ENCODE results near the gene ALDH3A2.
"Not testable (repeated sequence)": the region's sequence is repeated elsewhere in the genome, so short reads cannot be mapped to it uniquely, and the experiment has no call there.

The ALDH3A2 gene

GRCh38 chr17:19651451-19652238 is 3.1 kb downstream of the ALDH3A2 start:
- no peak for DNase-seq

DNA sequence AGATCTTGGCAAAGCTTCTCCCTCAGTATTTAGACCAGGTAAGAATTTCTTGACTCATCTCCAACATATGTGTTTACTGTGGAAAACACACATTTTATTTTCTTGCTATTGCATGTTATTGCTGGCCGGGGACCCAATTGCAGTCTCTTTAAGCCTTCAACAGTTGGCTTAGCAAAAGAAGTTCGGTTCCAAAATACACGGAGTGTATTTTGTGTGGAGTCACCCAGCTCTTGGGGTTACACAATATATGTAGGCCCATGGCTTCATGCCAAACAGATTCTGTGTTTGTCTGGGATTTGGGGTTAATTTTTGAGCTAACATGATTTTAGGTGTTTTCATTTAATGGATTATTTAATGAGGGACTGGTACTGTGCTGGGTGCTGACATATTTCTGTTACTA is 4.0 kb downstream of the ALDH3A2 start:
- no peak for DNase-seq

GRCh38 chr17:19654342-19654886 is 5.9 kb downstream of the ALDH3A2 start:
- DNase-seq: no peak

DNA sequence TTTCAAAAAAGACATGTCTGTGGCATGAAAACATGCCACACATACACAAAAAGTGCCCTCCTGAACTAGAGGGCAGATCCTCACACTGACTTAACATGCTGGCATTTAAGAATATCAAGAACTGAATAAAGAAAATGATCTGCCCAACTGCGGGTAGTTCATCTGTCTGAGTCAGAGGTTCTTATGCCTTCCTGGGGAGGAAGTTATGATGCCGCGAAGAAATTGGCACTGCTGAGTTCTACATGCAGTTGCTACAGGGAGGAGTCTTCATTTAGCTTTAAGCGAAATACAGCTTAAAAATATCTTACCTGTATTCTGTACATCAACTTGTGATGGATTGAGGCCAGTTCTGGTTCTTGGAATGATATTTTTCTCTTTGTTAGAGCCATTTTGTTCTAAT is 6.3 kb downstream of the ALDH3A2 start:
- DNase-seq: no peak

- DNase-seq: no peak
Observed at GRCh38 chr17:19656336-19656735, 7.8 kb downstream of the ALDH3A2 start.

- DNase-seq: no peak
Observed at GRCh38 chr17:19656851-19657581, 8.5 kb downstream of the ALDH3A2 start.

GRCh38 chr17:19659366-19660177 is 11.0 kb downstream of the ALDH3A2 start:
- DNase-seq: no peak

DNA sequence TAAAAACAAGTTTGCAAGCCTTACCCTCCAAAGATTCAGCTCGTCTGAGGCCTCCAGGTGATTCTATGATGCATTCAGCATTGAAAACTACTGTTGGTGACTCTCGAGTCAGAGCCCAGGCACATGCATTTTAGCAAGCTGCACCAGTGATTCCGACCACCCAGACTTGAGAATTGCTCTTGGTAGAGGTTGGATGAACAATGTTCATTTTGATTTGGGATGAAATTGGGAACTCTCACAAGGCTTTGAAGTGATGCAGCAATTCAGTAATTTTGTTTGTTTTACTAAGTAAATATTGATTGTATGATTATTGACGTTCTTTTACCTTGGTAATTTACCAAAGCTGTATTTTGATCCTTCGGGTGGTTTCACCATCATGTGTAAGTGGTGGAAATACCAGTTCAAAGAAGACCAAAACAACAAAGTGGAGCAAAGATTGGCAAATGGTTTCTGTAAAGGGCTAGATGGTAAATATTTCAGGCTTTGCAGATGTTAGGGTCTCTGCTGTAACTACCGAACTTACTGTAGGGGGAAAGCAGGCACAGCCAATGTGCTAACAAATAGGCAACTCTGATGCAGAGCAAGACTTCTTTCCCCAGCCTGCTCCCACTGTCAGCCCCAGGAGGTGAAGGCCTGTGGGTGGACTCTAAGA is 11.8 kb downstream of the ALDH3A2 start:
- DNase-seq: no peak

- no peak for DNase-seq
Observed at GRCh38 chr17:19661121-19661520, 12.6 kb downstream of the ALDH3A2 start.

- no peak for DNase-seq
Observed at GRCh38 chr17:19663097-19663496, 14.5 kb downstream of the ALDH3A2 start.

GRCh38 chr17:19664136-19664820 is 15.7 kb downstream of the ALDH3A2 start:
- no peak for DNase-seq

- no peak for DNase-seq
Observed at GRCh38 chr17:19664821-19665181, 16.2 kb downstream of the ALDH3A2 start.

- not testable (repeated sequence) for DNase-seq
Observed at GRCh38 chr17:19669680-19670079, 21.1 kb downstream of the ALDH3A2 start.

DNA sequence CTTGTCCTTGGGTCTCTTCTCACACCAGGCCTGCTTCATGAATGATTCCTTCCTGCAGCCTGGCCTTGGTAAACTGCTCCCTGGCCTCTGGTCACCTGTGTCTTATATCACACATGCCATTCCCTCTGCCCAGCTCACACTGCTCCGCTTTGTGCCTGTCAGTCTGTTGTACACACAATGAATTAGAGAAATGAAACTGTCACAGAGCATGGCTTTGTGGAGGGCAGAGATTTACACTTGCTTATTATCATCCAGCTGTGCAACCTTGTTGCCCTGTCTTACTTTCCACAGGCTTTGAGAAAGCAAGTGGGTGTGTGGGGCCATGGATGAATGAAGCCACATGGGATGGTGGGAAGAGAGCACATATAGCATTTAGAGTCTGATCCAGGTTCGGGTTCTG is 22.4 kb downstream of the ALDH3A2 start:
- no peak for DNase-seq

GRCh38 chr17:19671433-19671832 is 22.9 kb downstream of the ALDH3A2 start:
- no peak for DNase-seq

GRCh38 chr17:19672009-19672750 is 23.6 kb downstream of the ALDH3A2 start:
- DNase-seq: no peak

- DNase-seq: no peak
Observed at GRCh38 chr17:19673623-19674022, 25.1 kb downstream of the ALDH3A2 start.

GRCh38 chr17:19676896-19677295 is 28.3 kb downstream of the ALDH3A2 start:
- DNase-seq: no peak

- DNase-seq: no peak
Observed at GRCh38 chr17:19677736-19678379, 29.3 kb downstream of the ALDH3A2 start.

DNA sequence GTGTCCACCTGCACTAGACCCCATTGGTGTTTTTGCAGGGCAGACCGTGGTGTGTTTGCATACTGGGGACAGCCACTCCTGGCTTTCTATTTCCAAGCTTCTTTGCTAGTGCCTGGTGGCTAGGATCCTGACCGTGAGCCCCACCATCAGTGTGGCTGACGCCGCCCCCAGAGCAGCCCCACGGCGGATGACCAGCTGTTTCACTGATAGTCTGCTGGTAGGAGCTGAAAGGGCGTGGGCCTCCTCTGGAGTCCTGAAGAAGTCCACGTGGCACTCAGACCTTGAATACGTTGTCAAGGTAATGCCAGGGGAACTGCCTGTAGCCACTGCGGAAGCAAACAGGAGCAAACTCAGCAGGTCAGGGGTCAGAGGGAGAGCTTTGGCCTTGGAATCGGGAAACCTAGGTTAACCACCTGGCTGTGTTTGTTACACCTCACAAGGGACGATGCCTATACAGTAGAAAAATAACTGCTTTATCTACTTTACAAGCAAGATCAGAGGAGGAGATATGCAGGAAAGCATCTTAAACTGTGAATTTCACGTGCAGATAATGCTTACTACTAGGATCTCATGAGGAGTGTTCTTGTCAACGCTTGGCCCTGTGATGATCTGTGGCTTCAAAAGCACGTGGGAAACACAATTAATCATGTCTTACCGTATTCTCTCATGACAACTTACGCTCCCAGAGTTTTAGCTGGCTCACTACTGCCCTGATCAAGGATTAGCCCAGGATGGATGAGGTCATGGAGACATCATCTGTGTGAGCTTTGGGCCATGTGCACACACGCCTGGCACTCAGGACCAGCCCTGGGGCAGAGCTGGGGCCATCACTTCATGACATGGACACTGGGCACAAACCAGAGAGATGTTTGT is 30.3 kb downstream of the ALDH3A2 start:
- DNase-seq: no peak
